Fibroblast of lung (primary cell): ENCODE data around the gene TM7SF2.

Experiments
- EZH2 ChIP-seq: IDR thresholded peaks from 2 replicates; pipeline ENCODE4 v1.5.1; 2012; ENCODE audit warnings: low read length, control low read depth, mild to moderate bottlenecking; ENCODE audit errors: missing control alignments
- TF ChIP-seq, protein P1 (sequence below), 2 donors: IDR thresholded peaks in 1 of 2; conservative IDR thresholded peaks in 1 of 2; 1 replicate in 1 of 2; 2 replicates in 1 of 2; pipeline ENCODE4 v1.5.1; 2011 to 2012; ENCODE audit warnings: low read length in 2 of 2, control low read depth in 1 of 2, inconsistent platforms in 1 of 2, low read depth in 1 of 2, mild to moderate bottlenecking in 1 of 2

DNA sequence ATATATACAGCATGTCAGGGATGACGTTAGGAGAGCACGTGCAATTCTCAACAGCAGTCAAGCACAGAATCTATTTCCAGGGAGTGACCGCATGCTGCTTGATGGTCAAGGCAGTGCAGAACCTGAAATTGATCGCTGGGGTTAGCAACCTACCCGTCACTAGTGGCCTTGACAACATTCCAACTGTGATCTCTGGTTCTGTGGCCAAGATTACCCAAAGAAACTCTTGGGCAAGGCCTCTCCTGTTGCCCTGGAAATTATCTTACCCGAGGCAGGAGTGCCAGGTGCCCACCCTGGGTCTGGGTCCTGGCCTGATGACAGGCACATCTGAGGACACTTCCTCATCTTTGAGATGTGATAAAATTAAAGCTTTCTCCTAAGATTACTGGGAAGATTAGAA is 2.2 kb downstream of the TM7SF2 start:
- TF ChIP-seq EZH2: no peak
- TF ChIP-seq, protein P1, sequence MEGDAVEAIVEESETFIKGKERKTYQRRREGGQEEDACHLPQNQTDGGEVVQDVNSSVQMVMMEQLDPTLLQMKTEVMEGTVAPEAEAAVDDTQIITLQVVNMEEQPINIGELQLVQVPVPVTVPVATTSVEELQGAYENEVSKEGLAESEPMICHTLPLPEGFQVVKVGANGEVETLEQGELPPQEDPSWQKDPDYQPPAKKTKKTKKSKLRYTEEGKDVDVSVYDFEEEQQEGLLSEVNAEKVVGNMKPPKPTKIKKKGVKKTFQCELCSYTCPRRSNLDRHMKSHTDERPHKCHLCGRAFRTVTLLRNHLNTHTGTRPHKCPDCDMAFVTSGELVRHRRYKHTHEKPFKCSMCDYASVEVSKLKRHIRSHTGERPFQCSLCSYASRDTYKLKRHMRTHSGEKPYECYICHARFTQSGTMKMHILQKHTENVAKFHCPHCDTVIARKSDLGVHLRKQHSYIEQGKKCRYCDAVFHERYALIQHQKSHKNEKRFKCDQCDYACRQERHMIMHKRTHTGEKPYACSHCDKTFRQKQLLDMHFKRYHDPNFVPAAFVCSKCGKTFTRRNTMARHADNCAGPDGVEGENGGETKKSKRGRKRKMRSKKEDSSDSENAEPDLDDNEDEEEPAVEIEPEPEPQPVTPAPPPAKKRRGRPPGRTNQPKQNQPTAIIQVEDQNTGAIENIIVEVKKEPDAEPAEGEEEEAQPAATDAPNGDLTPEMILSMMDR (conservative IDR thresholded peaks at IDR 0.05 in 1 of 2, IDR thresholded peaks at IDR 0.05 in 1 of 2; ENCODE audit: low read depth in 1 of 2, low read length in 2 of 2): no peak
